ENCODE measurements around the gene PWWP2A. TPM values are rescaled to one million over a fixed set of nuclear protein-coding genes. Genes with fewer than 3 reads are reported as not detected.

PWWP2A gene
- total and polyA plus RNA-seq, 2 experiments from 2014 or later: 51.5 to 81.6 TPM

DNA sequence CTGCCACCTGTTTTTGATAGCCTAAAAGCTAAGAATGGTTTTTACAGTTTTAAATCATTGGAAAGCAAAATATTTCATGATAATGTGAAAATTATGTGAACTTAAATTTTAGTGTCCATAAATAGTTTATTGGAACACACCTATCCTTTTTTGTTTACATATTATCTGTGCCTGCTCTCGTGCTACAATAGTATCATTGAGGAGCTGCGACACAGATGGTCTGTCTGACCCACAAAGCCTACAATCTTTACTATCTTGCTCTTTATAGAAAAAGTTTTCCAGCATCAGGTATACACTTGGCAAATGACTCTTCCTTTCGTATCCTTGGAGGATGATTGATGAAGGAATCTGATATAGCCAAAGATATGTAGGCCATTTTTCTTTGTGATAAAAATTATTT is 70.2 kb downstream of the PWWP2A start:
- H3K79me2 ChIP-seq (replicated peaks; ENCODE audit: insufficient read depth): no peaks in the 10 kb centered on the region; the same call in none of the 2 replicates
- H2AFZ ChIP-seq: no peak overlapping the region
- H3K27me3 ChIP-seq (ENCODE audit: insufficient read depth): no peaks in the 10 kb centered on the region
- peaks cover 17% of the 10 kb centered on the region for H3K4me1 ChIP-seq (ENCODE audit: insufficient read depth)
- H3K4me2 ChIP-seq: no peak overlapping the region
- Mint-ChIP-seq H3K27me3 (ENCODE audit: insufficient read depth, low read depth, poor library complexity) (peaks cover 10% of the 10 kb centered on the region), H3K9me3 (no peaks in the 10 kb centered on the region), H3K4me1 (peaks cover 34% of the 10 kb centered on the region), H3K36me3 (ENCODE audit: low read depth) (peaks cover 52% of the 10 kb centered on the region), H3K4me3 (no peak overlapping the region), H3K27ac (no peak overlapping the region)
- no peaks in the 10 kb centered on the region for H3F3A ChIP-seq (replicated peaks; ENCODE audit: low read depth)
- TF ChIP-seq EZH2phosphoT487 (IDR thresholded peaks at IDR 0.05; ENCODE audit: unreplicated experiment): no peak
- TF ChIP-seq EZH2 (IDR thresholded peaks at IDR 0.05; ENCODE audit: low read depth, unreplicated experiment): no peak
- no peak for TF ChIP-seq ZNF114 (CRISPR knock-in tag; IDR thresholded peaks at IDR 0.05)
- TF ChIP-seq, protein P1, sequence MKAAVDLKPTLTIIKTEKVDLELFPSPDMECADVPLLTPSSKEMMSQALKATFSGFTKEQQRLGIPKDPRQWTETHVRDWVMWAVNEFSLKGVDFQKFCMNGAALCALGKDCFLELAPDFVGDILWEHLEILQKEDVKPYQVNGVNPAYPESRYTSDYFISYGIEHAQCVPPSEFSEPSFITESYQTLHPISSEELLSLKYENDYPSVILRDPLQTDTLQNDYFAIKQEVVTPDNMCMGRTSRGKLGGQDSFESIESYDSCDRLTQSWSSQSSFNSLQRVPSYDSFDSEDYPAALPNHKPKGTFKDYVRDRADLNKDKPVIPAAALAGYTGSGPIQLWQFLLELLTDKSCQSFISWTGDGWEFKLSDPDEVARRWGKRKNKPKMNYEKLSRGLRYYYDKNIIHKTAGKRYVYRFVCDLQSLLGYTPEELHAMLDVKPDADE (IDR thresholded peaks at IDR 0.05): no peak
- TF ChIP-seq STAT1 (IDR thresholded peaks at IDR 0.05; ENCODE audit: unreplicated experiment): no peak
- TF ChIP-seq ZNF331 (CRISPR knock-in tag; IDR thresholded peaks at IDR 0.05; ENCODE audit: low read depth): no peak
- no peak for TF ChIP-seq NANOG (IDR thresholded peaks at IDR 0.05; ENCODE audit: borderline replicate concordance)
- no peak for TF ChIP-seq POLR2AphosphoS5 (IDR thresholded peaks at IDR 0.05; ENCODE audit: low read depth)
- no peak for TF ChIP-seq ZNF462 (CRISPR knock-in tag; IDR thresholded peaks at IDR 0.05)
- TF ChIP-seq CTCF (conservative IDR thresholded peaks at IDR 0.05; ENCODE audit: low read depth in 2 of 2): no peak
- no peak for TF ChIP-seq JUNB (IDR thresholded peaks at IDR 0.05; ENCODE audit: unreplicated experiment)
- no peak for TF ChIP-seq CREB1 (CRISPR knock-in tag; IDR thresholded peaks at IDR 0.05; ENCODE audit: low read depth)
- H4K20me1 ChIP-seq (replicated peaks; ENCODE audit: insufficient read depth): no peaks in the 10 kb centered on the region; the same call in none of the 2 replicates
- no peak overlapping the region for H3K4me3 ChIP-seq
- H3K36me3 ChIP-seq (ENCODE audit: insufficient read depth): peaks cover 22% of the 10 kb centered on the region
- ATAC-seq (no peak), DNase-seq (ENCODE audit: low spot score) (no peak)
- no peaks in the 10 kb centered on the region for H3K9me2 ChIP-seq (ENCODE audit: insufficient read depth)
- no peak overlapping the region for H3K27ac ChIP-seq (ENCODE audit: low read depth)
